Ascending aorta (tissue), 2 donors: ENCODE results near the gene STARD9. TPM values are rescaled to one million over a fixed set of nuclear protein-coding genes. Genes with fewer than 3 reads are reported as not detected.

Source experiments
- DNase-seq, 2 donors: peaks; one replicate each; pipeline ENCODE4 v3.0.0-alpha.2; 2019; ENCODE audit warnings: low spot score in 2 of 2
- H3K27ac ChIP-seq, 2 donors: fragments of 200-600 bp; sonication (generic); one replicate each; pipeline ENCODE4 v1.5.1; 2016 to 2017; ENCODE audit warnings: mild to moderate bottlenecking in 1 of 2
- H3K27me3 ChIP-seq: fragments of 200-600 bp; sonication (generic); one replicate; pipeline ENCODE4 v1.5.1; 2017
- H3K36me3 ChIP-seq, 2 donors: fragments of 200-600 bp; sonication (generic); one replicate each; pipeline ENCODE4 v1.5.1; 2016
- H3K4me1 ChIP-seq, 2 donors: fragments of 200-600 bp; sonication (generic); one replicate each; pipeline ENCODE4 v1.5.1; 2016 to 2017; ENCODE audit warnings: mild to moderate bottlenecking in 1 of 2
- H3K4me3 ChIP-seq, 2 donors: fragments of 200-600 bp; sonication (generic); one replicate each; pipeline ENCODE4 v1.5.1; 2016 to 2017; ENCODE audit warnings: mild to moderate bottlenecking in 1 of 2
- H3K9me3 ChIP-seq, 2 donors: fragments of 200-600 bp; sonication (generic); one replicate each; pipeline ENCODE4 v1.5.1; 2016
- intact Hi-C: fragments of 100-400 bp; cut with DNase I; formaldehyde crosslinking; loops from one replicate; pipeline ENCODE4 v1.15.1; 2023
- total RNA-seq: library from RNA; depleted of rRNA; stranded (reverse); fragments of >200 nt; gene quantifications from one replicate; pipeline ENCODE4 v1.1.0, GENCODE V29; 2016
- TF ChIP-seq, protein P1 (sequence below), 3 experiments: fragments of 200-600 bp in 2 of 3; fragments of 450-650 bp in 1 of 3; sonication (generic) in 2 of 3; IDR thresholded peaks; one replicate each; pipeline ENCODE4 v1.5.1; 2016 to 2019; ENCODE audit warnings: antibody characterized with exemption in 3 of 3, mild to moderate bottlenecking in 1 of 3, moderate library complexity in 1 of 3

Gene STARD9
- total RNA-seq, 1 donor from 2014 or later: 62.7 TPM

GRCh38 chr15:42558739-42559138 lies 16.7 kb upstream of the STARD9 start:
- intact Hi-C loops: no loop called here
- H3K36me3 ChIP-seq: peaks cover 16 to 50% of the 10 kb centered on the region in 2 donors
- no peak for DNase-seq
- no peak overlapping the region for H3K27ac ChIP-seq
- TF ChIP-seq, protein P1, sequence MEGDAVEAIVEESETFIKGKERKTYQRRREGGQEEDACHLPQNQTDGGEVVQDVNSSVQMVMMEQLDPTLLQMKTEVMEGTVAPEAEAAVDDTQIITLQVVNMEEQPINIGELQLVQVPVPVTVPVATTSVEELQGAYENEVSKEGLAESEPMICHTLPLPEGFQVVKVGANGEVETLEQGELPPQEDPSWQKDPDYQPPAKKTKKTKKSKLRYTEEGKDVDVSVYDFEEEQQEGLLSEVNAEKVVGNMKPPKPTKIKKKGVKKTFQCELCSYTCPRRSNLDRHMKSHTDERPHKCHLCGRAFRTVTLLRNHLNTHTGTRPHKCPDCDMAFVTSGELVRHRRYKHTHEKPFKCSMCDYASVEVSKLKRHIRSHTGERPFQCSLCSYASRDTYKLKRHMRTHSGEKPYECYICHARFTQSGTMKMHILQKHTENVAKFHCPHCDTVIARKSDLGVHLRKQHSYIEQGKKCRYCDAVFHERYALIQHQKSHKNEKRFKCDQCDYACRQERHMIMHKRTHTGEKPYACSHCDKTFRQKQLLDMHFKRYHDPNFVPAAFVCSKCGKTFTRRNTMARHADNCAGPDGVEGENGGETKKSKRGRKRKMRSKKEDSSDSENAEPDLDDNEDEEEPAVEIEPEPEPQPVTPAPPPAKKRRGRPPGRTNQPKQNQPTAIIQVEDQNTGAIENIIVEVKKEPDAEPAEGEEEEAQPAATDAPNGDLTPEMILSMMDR (IDR thresholded peaks at IDR 0.05): no peak
- H3K4me1 ChIP-seq: no peaks in the 10 kb centered on the region
- no peaks in the 10 kb centered on the region for H3K27me3 ChIP-seq
- H3K4me3 ChIP-seq: no peak overlapping the region
- no peaks in the 10 kb centered on the region for H3K9me3 ChIP-seq

DNA sequence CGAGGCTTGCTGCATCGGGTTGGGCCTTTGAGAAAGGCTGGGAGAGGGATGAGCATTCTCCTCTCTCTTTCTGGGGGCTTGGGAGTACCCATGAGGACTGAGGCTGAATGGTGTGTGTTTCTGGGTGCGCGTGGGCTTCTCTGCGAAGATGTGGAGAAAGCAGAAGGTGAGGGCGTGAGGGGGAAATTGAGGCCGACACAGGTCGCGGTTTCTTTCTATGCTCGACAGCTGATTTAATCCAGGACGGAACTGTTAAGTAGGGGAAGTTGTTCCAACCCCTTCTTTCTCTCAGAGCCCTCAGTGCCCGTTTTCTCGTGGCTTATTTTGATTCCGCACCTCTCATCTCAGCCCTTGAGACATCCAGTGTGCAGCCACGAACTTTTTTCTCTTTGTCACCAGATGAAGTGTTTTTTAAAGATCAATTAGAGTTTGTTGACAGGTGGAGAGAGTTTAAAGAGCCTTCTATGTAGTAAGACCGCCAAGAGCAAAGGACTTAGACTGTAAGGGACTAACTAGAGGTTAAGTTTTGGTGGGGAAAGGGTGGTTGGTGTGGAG lies 711 bp downstream of the STARD9 start:
- Histone ChIP-seq H3K9me3 (no peaks in the 10 kb centered on the region), H3K4me3 (peak overlapping the region; percentile 88 to 91), H3K4me1 (peaks cover 0 to 25% of the 10 kb centered on the region in 2 donors), H3K27ac (peak overlapping the region; percentile 88 to 94), H3K27me3 (no peaks in the 10 kb centered on the region), H3K36me3 (no peaks in the 10 kb centered on the region)
- TF ChIP-seq, protein P1 (IDR thresholded peaks at IDR 0.05): no peak
- no peak for DNase-seq
- intact Hi-C loops: loop anchor here (5.0 kb wide), 1 partner anchor 76 kb away; no protein-coding TSS in a partner anchor

DNA sequence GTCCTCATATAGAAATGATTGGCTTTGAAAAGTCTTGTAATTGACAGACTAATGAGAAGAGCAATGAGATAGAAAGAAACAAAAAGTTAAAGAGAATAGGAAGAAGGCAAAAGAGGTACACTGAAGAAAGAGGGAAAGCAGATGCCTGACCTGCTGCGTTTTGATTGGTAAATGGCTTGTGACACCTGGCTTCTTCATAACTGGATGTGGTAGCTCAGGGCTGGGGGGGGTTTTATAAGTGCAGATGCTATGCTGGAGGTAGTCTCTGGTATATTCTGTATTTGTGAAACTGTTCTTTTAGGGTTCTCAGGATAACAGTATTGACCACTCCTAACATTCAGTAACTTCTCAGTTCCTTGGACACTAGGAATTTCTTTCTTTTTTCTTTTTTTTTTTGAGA lies 1.4 kb downstream of the STARD9 start:
- peak in 1 of 2 donors; percentile 47 for DNase-seq
- Histone ChIP-seq H3K9me3 (no peaks in the 10 kb centered on the region), H3K27ac (peak overlapping the region; percentile 88 to 94), H3K4me3 (peak overlapping the region; percentile 88 to 91), H3K27me3 (no peaks in the 10 kb centered on the region), H3K36me3 (no peaks in the 10 kb centered on the region), H3K4me1 (peaks cover 0 to 28% of the 10 kb centered on the region in 2 donors)
- intact Hi-C loops: loop anchor here (5.0 kb wide), 1 partner anchor 76 kb away; no protein-coding TSS in a partner anchor
- TF ChIP-seq, protein P1 (IDR thresholded peaks at IDR 0.05): no peak

DNA sequence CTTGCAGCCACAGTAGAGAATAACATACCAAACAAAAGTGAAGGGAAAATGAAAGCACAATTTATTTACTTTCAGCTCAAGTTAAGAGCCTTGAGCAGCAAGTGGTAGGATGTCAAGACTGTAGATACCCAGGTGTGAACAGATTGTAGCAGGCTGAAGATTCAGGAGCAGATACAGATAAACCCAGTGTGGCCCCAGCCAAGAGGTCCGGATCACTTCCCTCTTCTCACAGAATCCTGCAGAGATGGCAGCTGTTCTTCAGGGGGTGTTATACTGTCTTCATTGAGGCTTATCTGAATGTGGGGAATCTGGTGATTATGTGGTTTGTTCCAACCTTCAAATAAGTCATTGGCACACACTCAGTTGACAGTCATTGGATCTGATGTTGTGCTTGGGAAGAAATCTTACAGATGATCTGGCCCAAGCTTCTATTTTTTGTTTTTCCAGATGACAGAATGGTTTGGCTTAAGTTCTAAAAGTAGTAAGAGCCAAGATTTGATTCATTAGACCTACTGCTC lies 2.2 kb downstream of the STARD9 start:
- TF ChIP-seq, protein P1 (IDR thresholded peaks at IDR 0.05): no peak
- H3K36me3 ChIP-seq: no peaks in the 10 kb centered on the region
- H3K27ac ChIP-seq: peak overlapping the region; percentile 78 to 94
- no peak for DNase-seq
- no peaks in the 10 kb centered on the region for H3K9me3 ChIP-seq
- peaks cover 0 to 34% of the 10 kb centered on the region in 2 donors for H3K4me1 ChIP-seq
- peak overlapping the region; percentile 40 to 91 for H3K4me3 ChIP-seq
- intact Hi-C loops: loop anchor here (5.0 kb wide), 1 partner anchor 75 kb away; no protein-coding TSS in a partner anchor
- no peaks in the 10 kb centered on the region for H3K27me3 ChIP-seq

DNA sequence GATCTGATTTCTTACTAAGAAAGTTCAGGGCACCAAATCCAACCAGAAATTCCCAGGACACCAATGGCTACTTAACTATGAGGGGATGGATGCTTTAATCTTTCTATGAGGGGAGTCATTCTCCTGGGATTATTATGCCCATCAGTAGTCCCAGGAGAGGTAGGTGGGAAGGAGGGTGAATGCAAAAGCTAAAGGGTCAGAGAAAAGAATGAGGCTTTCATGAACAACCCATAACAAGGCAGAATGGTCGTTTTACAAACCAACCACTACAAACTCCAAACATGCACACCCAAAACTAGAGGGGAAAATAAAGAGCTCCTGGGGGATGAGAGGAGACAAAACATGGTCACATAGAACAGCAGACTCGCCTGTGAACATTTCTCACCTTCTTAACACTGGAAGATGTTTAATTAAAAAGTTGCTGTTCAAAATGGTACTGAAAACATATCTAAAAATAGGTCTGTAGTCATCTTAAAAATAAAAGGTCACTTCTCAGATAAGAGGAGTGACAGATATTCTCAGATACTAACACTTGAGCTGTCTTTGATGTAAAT lies 3.7 kb downstream of the STARD9 start:
- Histone ChIP-seq H3K27me3 (no peaks in the 10 kb centered on the region), H3K4me1 (peaks cover 5 to 44% of the 10 kb centered on the region in 2 donors), H3K4me3 (no peak overlapping the region), H3K9me3 (no peaks in the 10 kb centered on the region), H3K27ac (peak overlapping the region; percentile 20 to 78), H3K36me3 (no peaks in the 10 kb centered on the region)
- no peak for DNase-seq
- intact Hi-C loops: loop anchor here (5.0 kb wide), 1 partner anchor 73 kb away; no protein-coding TSS in a partner anchor
- TF ChIP-seq, protein P1 (IDR thresholded peaks at IDR 0.05): no peak
